Endothelial cell (in vitro differentiated cells): ENCODE data around the gene KCNK17. TPM values are rescaled to one million over a fixed set of nuclear protein-coding genes. Genes with fewer than 3 reads are reported as not detected.

Source experiments
- DNase-seq: peaks from one replicate; pipeline ENCODE4 v3.0.0; 2021; ENCODE audit warnings: low spot score
- H3K27ac Mint-ChIP-seq: one replicate; pipeline ENCODE4 v1.8.0; 2021; ENCODE audit warnings: mixed read lengths, inconsistent platforms; ENCODE audit not compliant: unreplicated experiment
- H3K27me3 Mint-ChIP-seq: one replicate; pipeline ENCODE4 v1.8.0; 2021; ENCODE audit warnings: mild to moderate bottlenecking, moderate library complexity, mixed read lengths, inconsistent platforms; ENCODE audit not compliant: unreplicated experiment
- H3K36me3 Mint-ChIP-seq: one replicate; pipeline ENCODE4 v1.8.0; 2021; ENCODE audit warnings: mild to moderate bottlenecking, low read depth, mixed read lengths, inconsistent platforms; ENCODE audit not compliant: unreplicated experiment
- H3K4me1 Mint-ChIP-seq: one replicate; pipeline ENCODE4 v1.8.0; 2021; ENCODE audit warnings: mild to moderate bottlenecking, mixed read lengths, inconsistent platforms; ENCODE audit not compliant: unreplicated experiment
- H3K4me3 Mint-ChIP-seq: one replicate; pipeline ENCODE4 v1.8.0; 2021; ENCODE audit warnings: mild to moderate bottlenecking, mixed read lengths, inconsistent platforms; ENCODE audit not compliant: unreplicated experiment
- H3K9me3 Mint-ChIP-seq: one replicate; pipeline ENCODE4 v1.8.0; 2021; ENCODE audit warnings: mixed read lengths, inconsistent platforms; ENCODE audit not compliant: unreplicated experiment
- CTCF ChIP-seq: fragments of 200-600 bp; sonication (generic); IDR thresholded peaks from one replicate; pipeline ENCODE4 v1.5.0; 2021; ENCODE audit warnings: antibody characterized with exemption; ENCODE audit not compliant: unreplicated experiment
- total RNA-seq: library from RNA; stranded (reverse); fragmentation: NEBNext Ultra II Directional; extraction: Animal tissue kit (Norgen Biotek cat#: 25700); gene quantifications from one replicate; pipeline ENCODE4 v1.2.1, GENCODE V29; 2021; ENCODE audit not compliant: unreplicated experiment

KCNK17 gene
- total RNA-seq, 1 donor from 2014 or later, result 180 TPM

DNA sequence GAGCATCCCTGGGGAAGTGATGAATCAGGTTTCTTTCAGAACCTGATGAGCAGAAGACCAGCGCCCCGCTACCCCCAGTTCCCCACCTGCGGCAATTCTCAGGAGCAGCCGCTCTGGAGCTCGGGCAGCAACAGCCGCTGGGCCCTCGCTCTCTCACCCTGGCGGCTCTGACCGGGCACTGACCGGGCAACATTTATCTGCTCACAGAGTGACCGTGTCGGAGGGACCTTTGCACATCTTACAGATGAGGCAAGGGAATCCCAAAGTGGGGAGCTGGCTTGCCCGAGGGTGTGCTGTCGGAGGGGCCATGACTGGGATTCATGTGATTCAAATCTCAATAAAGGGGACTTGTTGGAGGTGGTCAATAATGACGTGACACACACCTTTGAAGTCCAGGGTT lies 34.5 kb upstream of the KCNK17 start:
- Mint-ChIP-seq H3K4me1 (peaks cover 32% of the 10 kb centered on the region), H3K9me3 (no peaks in the 10 kb centered on the region), H3K4me3 (no peak overlapping the region), H3K36me3 (peaks cover 7% of the 10 kb centered on the region), H3K27me3 (peaks cover 6% of the 10 kb centered on the region), H3K27ac (no peak overlapping the region)
- no peak for DNase-seq
- TF ChIP-seq CTCF, result no peak

DNA sequence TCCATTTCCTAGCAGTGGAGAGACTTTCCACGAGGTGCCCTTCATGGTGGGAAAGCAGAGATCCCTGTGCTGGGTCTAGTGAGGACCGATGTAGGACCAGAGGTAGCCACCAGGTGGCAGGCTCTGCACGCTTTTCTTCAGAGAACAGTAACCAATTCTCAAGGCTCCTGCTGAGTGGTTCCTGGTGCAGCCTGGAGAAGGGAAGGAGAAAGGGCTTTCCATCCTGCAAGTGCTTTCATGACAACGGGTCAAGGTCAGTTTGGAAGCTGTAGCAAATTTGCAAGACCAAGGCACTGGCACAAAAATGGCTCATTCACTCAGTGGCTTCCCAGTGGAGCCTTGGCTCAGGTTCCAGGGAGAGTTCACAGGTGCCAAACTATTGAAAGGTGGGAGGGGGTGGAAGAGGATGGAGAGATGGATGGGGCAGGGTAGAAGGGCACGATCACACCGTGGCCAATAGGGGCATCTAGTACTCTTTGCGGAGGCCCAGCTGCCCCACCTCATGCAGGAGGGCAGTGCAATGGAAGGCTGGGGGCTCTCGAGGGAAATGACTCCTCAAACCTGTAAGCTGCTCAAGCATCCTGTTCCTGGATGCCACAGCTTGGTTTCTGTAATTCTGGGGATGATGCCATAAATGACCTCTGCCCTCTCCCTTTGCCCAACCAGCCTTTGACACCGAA lies 33.8 kb upstream of the KCNK17 start:
- H3K9me3 Mint-ChIP-seq, result no peaks in the 10 kb centered on the region
- DNase-seq, result peak; percentile 81
- TF ChIP-seq CTCF, result peak; percentile 93
- H3K36me3 Mint-ChIP-seq, result peaks cover 7% of the 10 kb centered on the region
- H3K27ac Mint-ChIP-seq, result no peak overlapping the region
- H3K4me3 Mint-ChIP-seq, result no peak overlapping the region
- H3K4me1 Mint-ChIP-seq, result peaks cover 39% of the 10 kb centered on the region
- peaks cover 8% of the 10 kb centered on the region for H3K27me3 Mint-ChIP-seq

DNA sequence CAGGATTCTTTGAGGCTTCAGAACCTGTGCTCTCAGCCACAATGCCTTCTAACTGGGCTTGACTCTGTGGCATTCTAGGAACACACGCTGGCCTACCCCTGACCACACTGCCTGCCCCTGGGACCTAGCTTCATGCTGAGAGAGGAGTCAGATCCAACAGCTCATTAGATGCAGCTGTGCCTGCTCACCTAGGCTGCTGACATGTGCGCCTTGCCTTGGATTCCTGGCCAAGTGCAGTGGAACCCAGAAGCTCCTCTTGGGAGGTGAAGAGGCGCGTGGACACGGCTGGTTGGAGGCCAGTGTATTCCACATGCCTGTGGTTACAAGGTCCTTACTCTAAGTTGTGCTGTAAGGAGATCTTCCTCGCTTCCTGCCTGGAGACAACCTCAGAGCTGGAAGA lies 33.0 kb upstream of the KCNK17 start:
- no peaks in the 10 kb centered on the region for H3K9me3 Mint-ChIP-seq
- H3K27ac Mint-ChIP-seq, result no peak overlapping the region
- peaks cover 7% of the 10 kb centered on the region for H3K36me3 Mint-ChIP-seq

GRCh38 chr6:39344821-39345280 lies 30.6 kb upstream of the KCNK17 start:
- Mint-ChIP-seq H3K9me3 (no peaks in the 10 kb centered on the region), H3K4me1 (peaks cover 43% of the 10 kb centered on the region), H3K27ac (no peak overlapping the region), H3K36me3 (peaks cover 7% of the 10 kb centered on the region), H3K27me3 (peaks cover 8% of the 10 kb centered on the region), H3K4me3 (no peak overlapping the region)
- DNase-seq, result no peak
- no peak for TF ChIP-seq CTCF

More for the DNA sequence above, 33.0 kb upstream of the KCNK17 start:
- TF ChIP-seq CTCF, result no peak
- no peak for DNase-seq
- peaks cover 43% of the 10 kb centered on the region for H3K4me1 Mint-ChIP-seq
- H3K27me3 Mint-ChIP-seq, result peaks cover 8% of the 10 kb centered on the region
- H3K4me3 Mint-ChIP-seq, result no peak overlapping the region

GRCh38 chr6:39343396-39343870 lies 29.2 kb upstream of the KCNK17 start:
- no peak for DNase-seq
- no peaks in the 10 kb centered on the region for H3K9me3 Mint-ChIP-seq
- peaks cover 52% of the 10 kb centered on the region for H3K4me1 Mint-ChIP-seq
- TF ChIP-seq CTCF, result no peak
- no peak overlapping the region for H3K4me3 Mint-ChIP-seq
- peaks cover 8% of the 10 kb centered on the region for H3K27me3 Mint-ChIP-seq
- H3K36me3 Mint-ChIP-seq, result peaks cover 7% of the 10 kb centered on the region
- H3K27ac Mint-ChIP-seq, result peak overlapping the region; percentile 85
